GM18499 (cell line): ENCODE data around the gene ERVW-1.
"Not testable (repeated sequence)": the region's sequence is repeated elsewhere in the genome, so short reads cannot be mapped to it uniquely, and the experiment has no call there.

ENCODE experiments used
- ATAC-seq: cut with Tn5 transposase; IDR thresholded peaks from one replicate; pipeline ENCODE4 v1.9.1; 2021; ENCODE audit warnings: moderate number of reproducible peaks; ENCODE audit not compliant: insufficient read depth, unreplicated experiment

The ERVW-1 gene

GRCh38 chr7:92477681-92478080 lies at the start of gene ERVW-1:
TSS of gene ERVW-1 (minus strand) at chr7:92477946. CDS start at chr7:92470381, 7,565 bp downstream.
- not testable (repeated sequence) for ATAC-seq

- no peak for ATAC-seq
Observed at GRCh38 chr7:92523110-92523509, 45.4 kb upstream of the ERVW-1 start.

DNA sequence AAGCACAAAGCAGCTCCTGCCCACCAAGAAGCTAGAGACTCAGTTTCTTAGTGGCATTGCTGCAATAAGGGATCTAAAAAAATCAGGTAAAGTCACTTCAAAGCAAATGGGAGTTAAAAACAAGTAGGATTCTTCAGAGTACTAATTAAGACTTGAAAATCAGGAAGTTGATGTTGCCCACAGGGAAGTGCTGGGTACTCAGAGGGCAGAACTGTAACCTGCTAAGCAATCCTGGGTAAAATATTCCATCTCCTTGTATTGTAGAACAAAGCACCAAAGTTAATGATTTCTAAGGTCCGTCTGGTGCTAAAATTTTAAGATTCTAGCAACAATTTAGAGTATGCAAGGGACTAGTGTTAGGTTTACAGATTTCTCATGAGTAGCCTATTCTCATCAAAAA lies 42.3 kb upstream of the ERVW-1 start:
- ATAC-seq: no peak

DNA sequence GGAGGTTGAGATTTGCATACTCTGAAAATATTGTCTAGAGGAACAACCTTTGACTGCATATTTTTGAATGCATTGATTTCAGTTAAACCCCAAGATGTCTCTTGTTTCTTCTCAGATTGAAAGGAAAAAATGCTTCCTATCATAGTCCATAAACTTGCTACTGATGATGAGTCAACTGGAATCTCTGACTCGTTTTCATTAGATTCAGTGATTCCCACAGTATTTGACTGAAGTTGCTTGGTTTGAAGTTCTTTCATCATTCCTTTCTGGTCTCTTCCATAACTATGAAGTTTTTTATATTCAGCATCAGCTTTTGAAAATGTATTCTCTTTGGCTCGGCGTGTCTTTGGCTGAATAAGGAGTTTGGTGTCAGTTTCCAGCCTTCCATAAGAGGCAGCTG lies 39.9 kb upstream of the ERVW-1 start:
- ATAC-seq: no peak

GRCh38 chr7:92513167-92513902 lies 35.6 kb upstream of the ERVW-1 start:
- no peak for ATAC-seq

GRCh38 chr7:92508946-92509345 lies 31.2 kb upstream of the ERVW-1 start:
- no peak for ATAC-seq

GRCh38 chr7:92506363-92506762 lies 28.6 kb upstream of the ERVW-1 start:
- no peak for ATAC-seq

GRCh38 chr7:92504563-92504962 lies 26.8 kb upstream of the ERVW-1 start:
- ATAC-seq: no peak

DNA sequence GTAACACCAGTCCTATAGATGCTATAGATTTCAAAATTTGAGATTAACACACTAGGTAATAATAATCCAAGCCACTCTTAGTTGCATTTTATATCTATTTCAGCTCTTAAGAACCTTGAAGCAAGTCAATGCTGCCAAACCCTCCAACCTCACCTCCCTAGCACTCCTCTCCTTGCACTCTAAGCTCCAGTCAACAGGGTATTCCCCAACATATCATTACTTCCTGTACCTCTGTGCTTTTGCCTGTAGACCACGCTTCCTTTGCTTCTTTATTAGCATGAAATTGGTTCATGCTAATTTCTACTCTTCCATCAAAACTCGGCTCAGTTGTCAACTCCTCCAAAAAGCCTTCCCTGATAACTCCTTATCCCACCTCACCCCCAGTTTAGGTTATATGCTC lies 26.0 kb upstream of the ERVW-1 start:
- no peak for ATAC-seq

GRCh38 chr7:92498557-92498956 lies 20.8 kb upstream of the ERVW-1 start:
- no peak for ATAC-seq

DNA sequence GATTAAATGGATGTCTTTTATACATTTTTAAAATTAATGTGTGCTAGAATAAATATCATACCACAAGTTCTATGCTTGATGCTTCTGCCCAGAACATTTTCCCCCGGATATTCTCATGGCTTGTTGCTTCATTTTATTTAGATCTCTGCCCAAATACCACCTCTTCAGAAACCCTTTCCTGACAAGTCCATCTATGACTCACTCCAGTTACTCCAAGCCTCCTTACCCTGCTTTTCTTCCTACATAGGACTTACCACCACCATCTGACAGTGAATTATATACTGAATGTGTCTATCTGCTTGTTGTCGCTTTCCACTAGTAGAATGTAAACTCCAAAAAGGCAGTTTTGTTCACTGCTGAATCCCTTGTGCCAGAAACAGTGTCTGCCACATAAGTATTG lies 19.1 kb upstream of the ERVW-1 start:
- ATAC-seq: no peak

DNA sequence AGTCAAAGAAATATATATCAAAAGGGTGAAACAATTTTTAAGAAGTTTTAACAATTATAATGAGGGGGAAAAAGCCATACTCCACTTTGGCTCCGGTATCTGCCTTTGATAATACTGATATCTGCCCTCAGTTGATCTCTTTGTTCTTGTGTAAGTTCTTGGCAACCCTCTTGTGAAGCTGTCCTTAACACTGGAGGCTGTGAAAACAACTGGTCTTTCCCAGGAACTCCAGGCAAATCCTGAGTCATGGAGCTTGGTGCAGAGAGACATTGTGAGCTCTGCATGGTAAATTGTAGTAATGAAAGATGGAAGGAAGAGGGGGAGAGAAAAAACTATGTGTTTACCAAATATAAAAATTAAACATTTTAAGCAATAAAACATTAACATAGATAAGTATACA lies 11.9 kb upstream of the ERVW-1 start:
- no peak for ATAC-seq

GRCh38 chr7:92487804-92488203 lies 10.1 kb upstream of the ERVW-1 start:
- no peak for ATAC-seq

DNA sequence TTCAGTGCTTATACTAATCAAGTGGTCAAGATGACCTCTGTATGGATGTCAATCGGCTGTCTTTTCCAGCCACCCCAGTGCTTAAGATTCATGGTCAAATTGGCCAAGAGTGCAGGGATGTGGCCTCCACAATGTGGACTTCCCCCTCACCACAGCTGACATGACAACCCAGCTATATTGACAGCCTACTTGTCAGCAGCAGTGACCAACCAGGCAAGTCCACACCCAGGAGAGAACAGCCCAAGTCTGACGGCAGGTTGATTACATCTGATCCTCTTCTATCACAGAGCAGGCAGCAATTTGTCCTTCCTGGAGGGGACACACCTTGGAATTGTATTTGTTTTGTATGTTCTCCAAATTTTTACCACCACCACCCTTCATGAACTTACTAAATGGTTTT lies 8.2 kb upstream of the ERVW-1 start:
- ATAC-seq: no peak

DNA sequence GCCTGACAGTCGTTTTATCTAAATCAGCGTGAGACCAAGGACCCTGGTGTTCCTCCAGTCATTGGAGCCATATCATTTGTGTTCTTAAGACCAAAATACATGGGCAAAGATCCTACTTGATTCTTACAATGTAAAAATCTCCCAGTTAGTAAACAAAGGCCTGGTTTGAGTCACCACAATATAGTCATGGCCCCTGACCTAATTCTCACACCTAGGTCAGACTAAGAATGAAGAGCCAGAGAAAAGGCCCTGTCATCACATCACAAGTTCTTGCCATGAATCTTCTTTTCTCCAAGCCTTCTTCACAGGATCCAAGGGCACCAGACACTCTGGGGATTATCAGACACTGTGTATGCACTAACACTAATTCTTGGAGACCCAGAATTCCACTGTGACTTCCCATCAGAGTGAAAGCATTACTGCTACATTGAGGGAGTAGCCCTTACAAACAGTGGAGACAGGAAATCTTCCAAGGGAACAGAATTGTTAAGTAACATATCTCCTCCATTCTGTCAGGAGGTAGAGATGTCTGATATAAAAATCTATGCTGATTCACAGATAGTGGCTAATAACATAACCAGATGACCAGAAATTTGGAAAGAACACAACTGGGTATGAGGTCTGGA lies 7.6 kb upstream of the ERVW-1 start:
- ATAC-seq: no peak

DNA sequence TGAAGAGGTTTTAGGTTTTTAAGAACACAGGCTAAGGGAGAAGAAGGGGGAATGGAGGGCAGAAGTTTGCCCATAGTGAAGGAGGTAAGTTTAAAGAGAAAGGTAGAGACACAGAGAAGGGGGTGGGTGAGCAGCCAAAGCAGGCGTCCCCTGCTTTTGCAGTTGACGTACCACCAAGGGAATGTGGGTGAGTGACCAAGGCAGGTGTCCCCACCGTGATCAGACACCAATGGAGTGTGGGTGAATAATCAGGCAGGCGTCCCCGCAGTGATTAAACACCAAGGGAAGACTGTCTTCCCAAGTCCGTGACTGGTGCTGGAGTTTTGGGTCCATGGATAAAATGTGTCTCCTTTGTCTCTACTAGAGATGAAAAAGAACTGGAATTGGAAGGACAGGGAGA lies 6.5 kb upstream of the ERVW-1 start:
- ATAC-seq: not testable (repeated sequence)

- not testable (repeated sequence) for ATAC-seq
Observed at GRCh38 chr7:92483624-92484023, 5.9 kb upstream of the ERVW-1 start.

GRCh38 chr7:92479146-92479545 lies 1.4 kb upstream of the ERVW-1 start:
- ATAC-seq: not testable (repeated sequence)

DNA sequence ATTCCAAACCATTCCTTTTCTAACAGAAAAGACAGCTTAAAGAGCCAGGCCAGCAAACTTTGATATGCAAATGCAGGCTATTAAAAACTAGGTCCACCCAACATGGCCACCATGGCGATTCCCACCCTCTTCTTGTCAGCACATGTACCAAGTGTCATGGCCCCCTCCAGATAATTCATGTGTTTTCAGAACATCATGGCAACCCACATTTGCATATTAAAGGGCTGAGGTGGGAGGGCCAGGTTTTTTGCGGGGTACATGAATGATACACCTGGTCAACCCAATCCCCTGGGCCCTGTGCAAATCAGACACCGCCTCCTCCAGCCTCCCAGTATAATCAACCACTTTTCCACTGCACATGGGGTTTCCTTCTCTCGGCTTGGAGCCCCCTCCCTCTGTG lies 965 bp upstream of the ERVW-1 start:
- no peak for ATAC-seq

DNA sequence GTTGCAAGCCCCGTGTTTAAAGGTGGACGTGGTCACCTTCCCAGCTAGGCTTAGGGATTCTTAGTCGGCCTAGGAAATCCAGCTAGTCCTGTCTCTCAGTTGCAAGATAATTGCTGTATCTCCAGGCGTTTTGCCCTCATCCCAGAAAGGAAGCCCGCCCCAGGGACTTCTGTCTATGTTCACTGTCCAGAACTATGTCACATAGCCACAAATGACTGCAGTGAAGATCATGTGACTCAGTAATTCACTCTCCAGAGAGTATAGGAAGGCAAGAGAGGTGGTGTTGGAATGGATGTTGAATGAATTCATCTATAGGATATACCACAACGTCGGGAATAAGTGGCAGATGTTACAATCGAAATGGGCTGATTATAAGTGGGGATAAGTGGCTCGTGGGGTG lies 349 bp upstream of the ERVW-1 start:
- no peak for ATAC-seq

DNA sequence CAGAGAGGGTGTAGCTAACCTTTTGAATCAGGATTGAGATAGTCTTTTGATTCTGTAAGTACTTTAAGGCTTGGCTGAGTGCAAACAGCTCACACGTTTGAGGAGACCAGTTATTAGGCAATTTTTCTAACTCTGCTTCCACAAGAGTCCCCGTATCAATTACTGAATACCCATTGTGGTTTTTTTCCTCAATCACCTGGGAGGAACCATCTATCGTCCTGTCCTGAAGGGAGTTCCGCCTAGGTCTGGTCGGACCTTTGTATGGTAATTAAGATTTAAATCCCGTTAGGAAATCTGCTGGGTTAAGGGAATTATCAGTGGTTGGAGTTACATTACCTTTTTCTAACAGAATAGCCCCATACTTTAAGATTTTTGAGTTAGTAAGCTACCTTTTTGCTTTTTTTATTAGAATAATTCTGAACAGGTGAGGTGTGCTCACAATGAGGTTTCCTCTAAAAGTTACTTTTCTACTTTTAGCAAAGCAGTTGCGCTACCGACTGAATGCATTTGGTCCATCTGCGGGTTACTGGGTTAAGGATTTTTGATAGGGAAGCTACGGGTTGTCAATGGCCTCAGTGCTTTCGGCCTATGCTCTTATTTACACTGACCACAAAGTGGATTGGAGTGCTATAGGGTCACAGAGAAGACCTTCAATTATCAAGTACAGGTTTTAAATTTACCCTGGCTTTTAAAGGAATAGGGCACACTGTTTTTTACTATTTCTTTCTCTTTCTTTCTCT lies 1.7 kb downstream of the ERVW-1 start:
- ATAC-seq: not testable (repeated sequence)
